SU-DHL-6 (cell line): ENCODE results near the gene RHCG.

ENCODE experiments used
- H2AFZ ChIP-seq: fragments of 200-600 bp; sonication (generic); 2 replicates; pipeline ENCODE4 v1.6.1; 2014; ENCODE audit warnings: low read depth, mild to moderate bottlenecking, moderate library complexity, mixed read lengths, antibody characterized with exemption, low read length; ENCODE audit not compliant: severe bottlenecking
- H3F3A ChIP-seq: fragments of 200-600 bp; shearing (Covaris generic); 2 replicates; pipeline ENCODE4 v1.6.0; 2016; ENCODE audit warnings: antibody characterized with exemption, mild to moderate bottlenecking; ENCODE audit not compliant: insufficient read depth
- H3K27ac ChIP-seq: fragments of 200-600 bp; sonication (generic); 2 replicates; pipeline ENCODE4 v1.5.1; 2016; ENCODE audit warnings: low read depth, mild to moderate bottlenecking, low read length, moderate library complexity, mixed read lengths
- H3K27me3 ChIP-seq: fragments of 200-600 bp; sonication (generic), shearing (Covaris generic); 2 replicates; pipeline ENCODE4 v1.6.0; 2014; ENCODE audit warnings: mild to moderate bottlenecking, low read length
- H3K36me3 ChIP-seq: fragments of 200-600 bp; sonication (generic); 2 replicates; pipeline ENCODE4 v1.6.1; 2014; ENCODE audit warnings: mild to moderate bottlenecking, low read length, mixed read lengths
- H3K4me2 ChIP-seq: fragments of 300-600, 200-600 bp; shearing (Covaris generic), sonication (generic); 2 replicates; pipeline ENCODE4 v1.6.0; 2014; ENCODE audit warnings: low read length, low read depth, mild to moderate bottlenecking; ENCODE audit not compliant: poor library complexity, severe bottlenecking
- H3K4me3 ChIP-seq: fragments of 200-600 bp; sonication (generic); 2 replicates; pipeline ENCODE4 v1.5.1; 2014; ENCODE audit warnings: antibody characterized with exemption, low read length, mild to moderate bottlenecking, mixed read lengths; ENCODE audit not compliant: insufficient read depth, poor library complexity, severe bottlenecking
- H3K79me2 ChIP-seq: fragments of 200-600 bp; sonication (generic); 2 replicates; pipeline ENCODE4 v1.6.1; 2014; ENCODE audit warnings: mild to moderate bottlenecking, low read length, moderate library complexity; ENCODE audit not compliant: insufficient read depth
- H3K9ac ChIP-seq: fragments of 200-600 bp; sonication (generic); 2 replicates; pipeline ENCODE4 v1.7.0; 2014; ENCODE audit warnings: mild to moderate bottlenecking, low read length
- H3K9me2 ChIP-seq: fragments of 200-600 bp; sonication (generic); replicated peaks from 2 replicates; pipeline ENCODE4 v1.6.1; 2014; ENCODE audit warnings: low read length; ENCODE audit not compliant: insufficient read depth
- H3K9me3 ChIP-seq: fragments of 200-600 bp; sonication (generic); 2 replicates; pipeline ENCODE4 v1.6.1; 2014; ENCODE audit warnings: low read length, mixed read lengths; ENCODE audit not compliant: insufficient read depth
- H4K20me1 ChIP-seq: fragments of 200-600 bp; sonication (generic); 2 replicates; pipeline ENCODE4 v1.6.1; 2014; ENCODE audit warnings: low read depth, mild to moderate bottlenecking, antibody characterized with exemption, low read length, moderate library complexity, mixed read lengths
- CTCF ChIP-seq: fragments of 200-600 bp; sonication (generic); IDR thresholded peaks from one replicate; pipeline ENCODE4 v1.5.1; 2017; ENCODE audit warnings: antibody characterized with exemption, mild to moderate bottlenecking, low read length, moderate library complexity; ENCODE audit not compliant: insufficient read depth, poor library complexity, severe bottlenecking
- EZH2phosphoT487 ChIP-seq: fragments of 200-600 bp; sonication (generic), shearing (Covaris generic); conservative IDR thresholded peaks from 2 replicates; pipeline ENCODE4 v1.6.1; 2018; ENCODE audit warnings: mild to moderate bottlenecking, antibody characterized with exemption, low read length, moderate library complexity, mixed read lengths

RHCG gene

DNA sequence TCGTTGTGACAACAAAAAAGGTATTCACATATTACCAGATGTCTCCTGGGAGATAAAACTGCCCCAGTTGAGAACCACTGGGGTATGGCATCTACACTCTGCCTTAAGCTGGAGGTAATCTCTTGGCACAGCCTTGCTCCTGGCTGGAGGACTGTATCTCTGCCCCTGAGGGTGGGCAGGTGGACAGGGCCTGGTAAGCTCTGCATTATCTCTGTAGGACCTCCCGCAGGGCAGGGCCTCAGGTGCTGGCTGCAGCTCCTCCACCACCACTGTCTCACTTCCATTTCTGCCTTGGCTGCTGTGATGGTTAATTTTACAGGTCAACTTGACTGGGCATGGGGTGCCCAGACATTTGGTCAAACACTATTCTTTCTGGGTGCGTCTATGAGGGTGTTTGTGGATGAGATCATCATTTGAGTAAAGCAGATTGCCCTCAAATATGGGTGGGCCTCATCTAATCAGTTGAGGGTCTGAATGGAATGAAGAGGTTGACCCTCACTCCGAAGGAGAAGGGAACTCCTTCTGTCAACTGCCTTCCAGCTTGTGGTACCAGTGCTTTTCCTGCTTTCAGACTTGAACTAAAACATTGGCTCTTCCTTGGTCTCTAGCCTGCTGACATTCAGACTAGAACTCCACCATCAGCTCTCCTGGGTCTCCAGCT, 9.8 kb upstream of the RHCG start:
- no peak overlapping the region for H2AFZ ChIP-seq
- H3K4me3 ChIP-seq, result no peak overlapping the region
- no peaks in the 10 kb centered on the region for H3F3A ChIP-seq
- TF ChIP-seq CTCF (no peak), EZH2phosphoT487 (no peak)
- no peak overlapping the region for H3K9ac ChIP-seq
- H3K27me3 ChIP-seq, result no peaks in the 10 kb centered on the region
- H3K9me3 ChIP-seq, result no peaks in the 10 kb centered on the region
- no peak overlapping the region for H3K4me2 ChIP-seq
- H3K9me2 ChIP-seq, result no peaks in the 10 kb centered on the region
- no peaks in the 10 kb centered on the region for H3K36me3 ChIP-seq
- no peak overlapping the region for H3K27ac ChIP-seq
- no peaks in the 10 kb centered on the region for H4K20me1 ChIP-seq
- no peaks in the 10 kb centered on the region for H3K79me2 ChIP-seq

DNA sequence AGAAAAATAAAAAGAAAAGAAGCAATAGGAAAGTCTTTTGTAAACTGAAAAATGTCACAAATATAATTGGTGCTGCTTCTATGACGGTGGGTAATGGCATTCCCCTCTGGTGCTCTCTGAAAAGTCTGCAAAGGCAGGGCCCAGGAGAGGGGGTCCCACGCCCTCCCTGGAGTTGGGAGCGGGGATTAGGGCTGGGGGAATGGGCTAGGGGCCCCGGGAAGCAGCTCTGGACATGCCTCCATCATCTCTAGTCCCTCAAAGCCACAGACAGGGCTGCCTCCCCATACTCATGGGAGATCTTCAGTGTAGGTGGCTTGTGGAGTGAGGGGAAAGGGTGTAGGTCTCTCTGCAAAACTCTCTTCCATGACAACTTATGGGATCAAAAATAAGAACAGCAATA, 7.8 kb upstream of the RHCG start:
- Histone ChIP-seq H3F3A (no peaks in the 10 kb centered on the region), H3K4me2 (no peak overlapping the region), H3K36me3 (no peaks in the 10 kb centered on the region), H3K79me2 (no peaks in the 10 kb centered on the region), H2AFZ (no peak overlapping the region), H3K9ac (no peak overlapping the region), H3K9me2 (no peaks in the 10 kb centered on the region), H3K27ac (no peak overlapping the region), H3K27me3 (no peaks in the 10 kb centered on the region), H4K20me1 (no peaks in the 10 kb centered on the region), H3K4me3 (no peak overlapping the region), H3K9me3 (no peaks in the 10 kb centered on the region)
- TF ChIP-seq EZH2phosphoT487, result no peak
- no peak for TF ChIP-seq CTCF

DNA sequence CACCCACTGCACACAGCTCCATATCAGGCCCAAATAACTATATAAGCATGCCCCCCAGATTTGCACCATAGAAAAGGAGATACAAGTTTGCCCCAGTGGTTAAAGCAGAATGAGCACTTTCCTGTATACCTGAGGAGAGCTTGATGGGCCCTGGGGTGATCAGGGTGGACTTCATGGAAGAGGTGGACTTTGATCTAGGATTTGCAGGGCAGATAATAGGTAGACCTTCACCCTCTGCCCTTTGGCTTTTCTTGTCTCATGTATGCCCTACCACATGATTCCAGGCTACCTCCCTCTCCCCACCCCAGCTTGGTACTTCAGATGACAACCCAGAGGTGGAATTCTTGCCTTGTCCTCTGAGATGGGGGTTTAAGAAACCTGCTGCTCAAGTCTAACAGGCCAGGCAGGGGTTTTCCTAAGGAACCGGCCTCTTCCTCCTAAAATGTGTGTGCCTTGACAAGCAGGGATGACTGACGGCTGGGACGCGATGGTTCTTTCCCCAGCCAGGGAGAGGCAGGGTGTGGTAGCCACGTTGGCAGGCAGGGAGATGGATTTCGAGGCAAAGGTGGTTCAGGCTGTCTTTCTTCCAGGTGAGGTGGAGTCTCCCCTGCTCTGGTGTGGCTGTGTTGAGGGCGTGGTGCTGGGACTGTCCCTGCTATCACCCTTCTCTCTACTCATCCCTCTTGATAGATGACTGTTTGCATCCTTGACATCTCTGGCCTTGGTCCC, 6.6 kb upstream of the RHCG start:
- Histone ChIP-seq H3K9me3 (no peaks in the 10 kb centered on the region), H3K27ac (no peak overlapping the region), H3K4me2 (no peak overlapping the region), H4K20me1 (no peaks in the 10 kb centered on the region), H3K4me3 (no peak overlapping the region), H3K27me3 (no peaks in the 10 kb centered on the region), H3F3A (no peaks in the 10 kb centered on the region), H3K9me2 (no peaks in the 10 kb centered on the region), H3K36me3 (no peaks in the 10 kb centered on the region), H3K9ac (no peak overlapping the region), H2AFZ (no peak overlapping the region), H3K79me2 (no peaks in the 10 kb centered on the region)
- TF ChIP-seq EZH2phosphoT487 (no peak), CTCF (no peak)
